ENCODE data around the gene CC2D1A.

Gene CC2D1A

GRCh38 chr19:13877303-13877702, 28.7 kb upstream of the CC2D1A start:
- DNase-seq, result no peak

GRCh38 chr19:13880059-13881043, 25.6 kb upstream of the CC2D1A start:
- Histone ChIP-seq H3K4me2 (ENCODE audit: low read length, poor library complexity, severe bottlenecking) (peak overlapping the region; percentile 46), H3K4me3 (ENCODE audit: insufficient read depth in 1 of 2, low read depth in 1 of 2, low read length in 2 of 2) (peak overlapping the region in 1 of 2 experiments; percentile 64), H3K23ac (ENCODE audit: low read length in 2 of 2) (no peak overlapping the region), H3K79me1 (replicated peaks; ENCODE audit: low read length, poor library complexity, severe bottlenecking) (no peaks in the 10 kb centered on the region), H4K8ac (ENCODE audit: low read length) (peak overlapping the region; percentile 58), H3K9ac (ENCODE audit: low read length) (peak overlapping the region; percentile 84), H3K27me3 (ENCODE audit: control insufficient read depth in 1 of 2, insufficient read depth in 1 of 2, low read length in 2 of 2) (peaks cover 4 to 30% of the 10 kb centered on the region in 2 experiments), H2BK120ac (ENCODE audit: low read depth, low read length) (peak overlapping the region; percentile 80), H3K36me3 (ENCODE audit: control insufficient read depth in 1 of 2, insufficient read depth in 2 of 2, low read depth in 1 of 2, low read length in 2 of 2) (peaks cover 0 to 2% of the 10 kb centered on the region in 2 experiments), H2BK12ac (ENCODE audit: low read length in 2 of 2) (peak overlapping the region; percentile 69 to 93), H2AFZ (ENCODE audit: low read depth, low read length) (peak overlapping the region; percentile 65), H2AK5ac (ENCODE audit: low read length, severe bottlenecking) (peak overlapping the region; percentile 69), H3K9me3 (ENCODE audit: control insufficient read depth, low read length) (no peaks in the 10 kb centered on the region), H2BK15ac (ENCODE audit: low read depth, poor library complexity, severe bottlenecking) (peak overlapping the region; percentile 82), H3K18ac (ENCODE audit: low read depth in 1 of 2, low read length in 2 of 2) (peak overlapping the region; percentile 68 to 86), H3K27ac (ENCODE audit: low read length, poor library complexity, severe bottlenecking) (peak overlapping the region; percentile 20), H3K14ac (ENCODE audit: low read length in 2 of 2) (no peak overlapping the region), H4K91ac (ENCODE audit: low read length) (peak overlapping the region; percentile 94), H2BK5ac (ENCODE audit: low read depth, low read length, poor library complexity, severe bottlenecking) (no peak overlapping the region), H3K4me1 (ENCODE audit: control insufficient read depth, insufficient read depth, low read depth, low read length) (peaks cover 24% of the 10 kb centered on the region), H3K4ac (ENCODE audit: low read depth in 1 of 2, low read length in 2 of 2) (peak overlapping the region; percentile 75 to 79)
- DNase-seq, result peak; percentile 95
- 10% methylated on average over 32 of the region's 34 CpGs for WGBS

More at GRCh38 chr19:13877303-13877702, 28.7 kb upstream of the CC2D1A start:
- Histone ChIP-seq H3K79me1 (replicated peaks; ENCODE audit: low read length, poor library complexity, severe bottlenecking) (peaks cover 1% of the 10 kb centered on the region), H3K4me1 (ENCODE audit: control insufficient read depth, insufficient read depth, low read depth, low read length) (peaks cover 25% of the 10 kb centered on the region), H2AFZ (ENCODE audit: low read depth, low read length) (no peak overlapping the region), H3K4me2 (ENCODE audit: low read length, poor library complexity, severe bottlenecking) (no peak overlapping the region), H3K9me3 (ENCODE audit: control insufficient read depth, low read length) (no peaks in the 10 kb centered on the region), H3K27me3 (ENCODE audit: control insufficient read depth in 1 of 2, insufficient read depth in 1 of 2, low read length in 2 of 2) (peaks cover 4 to 20% of the 10 kb centered on the region in 2 experiments), H3K4ac (ENCODE audit: low read depth in 1 of 2, low read length in 2 of 2) (no peak overlapping the region), H2BK15ac (ENCODE audit: low read depth, poor library complexity, severe bottlenecking) (no peak overlapping the region), H3K9ac (ENCODE audit: low read length) (no peak overlapping the region), H3K4me3 (ENCODE audit: insufficient read depth in 1 of 2, low read depth in 1 of 2, low read length in 2 of 2) (peak overlapping the region in 1 of 2 experiments; percentile 15), H4K8ac (ENCODE audit: low read length) (no peak overlapping the region), H2AK5ac (ENCODE audit: low read length, severe bottlenecking) (no peak overlapping the region), H3K36me3 (ENCODE audit: control insufficient read depth in 1 of 2, insufficient read depth in 2 of 2, low read depth in 1 of 2, low read length in 2 of 2) (peaks cover 0 to 2% of the 10 kb centered on the region in 2 experiments), H2BK120ac (ENCODE audit: low read depth, low read length) (no peak overlapping the region), H3K27ac (ENCODE audit: low read length, poor library complexity, severe bottlenecking) (no peak overlapping the region), H3K18ac (ENCODE audit: low read depth in 1 of 2, low read length in 2 of 2) (no peak overlapping the region), H3K23ac (ENCODE audit: low read length in 2 of 2) (no peak overlapping the region), H2BK5ac (ENCODE audit: low read depth, low read length, poor library complexity, severe bottlenecking) (no peak overlapping the region), H3K14ac (ENCODE audit: low read length in 2 of 2) (no peak overlapping the region), H2BK12ac (ENCODE audit: low read length in 2 of 2) (no peak overlapping the region), H4K91ac (ENCODE audit: low read length) (no peak overlapping the region)
- WGBS, result 88% methylated on average over 27 of the region's 27 CpGs

GRCh38 chr19:13881251-13881691, 24.7 kb upstream of the CC2D1A start:
- Histone ChIP-seq H3K9ac (ENCODE audit: low read length) (peak overlapping the region; percentile 50), H3K4me1 (ENCODE audit: control insufficient read depth, insufficient read depth, low read depth, low read length) (peaks cover 24% of the 10 kb centered on the region), H2AFZ (ENCODE audit: low read depth, low read length) (no peak overlapping the region), H2BK15ac (ENCODE audit: low read depth, poor library complexity, severe bottlenecking) (peak overlapping the region; percentile 94), H3K4ac (ENCODE audit: low read depth in 1 of 2, low read length in 2 of 2) (peak overlapping the region in 1 of 2 experiments; percentile 85), H3K4me3 (ENCODE audit: insufficient read depth in 1 of 2, low read depth in 1 of 2, low read length in 2 of 2) (no peak overlapping the region), H3K27ac (ENCODE audit: low read length, poor library complexity, severe bottlenecking) (peak overlapping the region; percentile 35), H4K91ac (ENCODE audit: low read length) (peak overlapping the region; percentile 99), H4K8ac (ENCODE audit: low read length) (peak overlapping the region; percentile 99), H3K18ac (ENCODE audit: low read depth in 1 of 2, low read length in 2 of 2) (peak overlapping the region; percentile 58 to 91), H3K9me3 (ENCODE audit: control insufficient read depth, low read length) (no peaks in the 10 kb centered on the region), H3K23ac (ENCODE audit: low read length in 2 of 2) (no peak overlapping the region), H3K4me2 (ENCODE audit: low read length, poor library complexity, severe bottlenecking) (peak overlapping the region; percentile 35), H2AK5ac (ENCODE audit: low read length, severe bottlenecking) (peak overlapping the region; percentile 76), H3K14ac (ENCODE audit: low read length in 2 of 2) (no peak overlapping the region), H2BK5ac (ENCODE audit: low read depth, low read length, poor library complexity, severe bottlenecking) (no peak overlapping the region), H2BK120ac (ENCODE audit: low read depth, low read length) (peak overlapping the region; percentile 86), H3K36me3 (ENCODE audit: control insufficient read depth in 1 of 2, insufficient read depth in 2 of 2, low read depth in 1 of 2, low read length in 2 of 2) (peaks cover 0 to 2% of the 10 kb centered on the region in 2 experiments), H3K27me3 (ENCODE audit: control insufficient read depth in 1 of 2, insufficient read depth in 1 of 2, low read length in 2 of 2) (peaks cover 4 to 30% of the 10 kb centered on the region in 2 experiments), H3K79me1 (replicated peaks; ENCODE audit: low read length, poor library complexity, severe bottlenecking) (no peaks in the 10 kb centered on the region), H2BK12ac (ENCODE audit: low read length in 2 of 2) (peak overlapping the region; percentile 57 to 93)
- WGBS, result 45% methylated on average over 12 of the region's 12 CpGs
- peak; percentile 45 for DNase-seq

Measured in mesenchymal stem cell (in vitro differentiated cells and primary cell).